HUES6 (cell line): ENCODE measurements around the gene UBN1.

ENCODE experiments used
- H3K27ac ChIP-seq: 2 replicates; pipeline ENCODE4 v1.7.0; 2013; ENCODE audit warnings: low read depth, mild to moderate bottlenecking, low read length, inconsistent platforms
- H3K27me3 ChIP-seq: 2 replicates; pipeline ENCODE4 v1.6.1; 2013; ENCODE audit warnings: low read length; ENCODE audit not compliant: control insufficient read depth, insufficient read depth
- H3K36me3 ChIP-seq: 2 replicates; pipeline ENCODE4 v1.6.1; 2013; ENCODE audit warnings: low read length; ENCODE audit not compliant: control insufficient read depth, insufficient read depth
- H3K4me1 ChIP-seq: 2 replicates; pipeline ENCODE4 v1.6.1; 2013; ENCODE audit warnings: low read length; ENCODE audit not compliant: control insufficient read depth, insufficient read depth
- H3K4me3 ChIP-seq: 2 replicates; pipeline ENCODE4 v1.5.1; 2013; ENCODE audit warnings: low read depth, low read length
- H3K9ac ChIP-seq: one replicate; pipeline ENCODE4 v1.6.1; 2013; ENCODE audit warnings: mild to moderate bottlenecking, low read length
- H3K9me3 ChIP-seq: 2 replicates; pipeline ENCODE4 v1.6.1; 2013; ENCODE audit warnings: low read depth, low read length; ENCODE audit not compliant: control insufficient read depth, insufficient read depth

Gene UBN1, protein sequence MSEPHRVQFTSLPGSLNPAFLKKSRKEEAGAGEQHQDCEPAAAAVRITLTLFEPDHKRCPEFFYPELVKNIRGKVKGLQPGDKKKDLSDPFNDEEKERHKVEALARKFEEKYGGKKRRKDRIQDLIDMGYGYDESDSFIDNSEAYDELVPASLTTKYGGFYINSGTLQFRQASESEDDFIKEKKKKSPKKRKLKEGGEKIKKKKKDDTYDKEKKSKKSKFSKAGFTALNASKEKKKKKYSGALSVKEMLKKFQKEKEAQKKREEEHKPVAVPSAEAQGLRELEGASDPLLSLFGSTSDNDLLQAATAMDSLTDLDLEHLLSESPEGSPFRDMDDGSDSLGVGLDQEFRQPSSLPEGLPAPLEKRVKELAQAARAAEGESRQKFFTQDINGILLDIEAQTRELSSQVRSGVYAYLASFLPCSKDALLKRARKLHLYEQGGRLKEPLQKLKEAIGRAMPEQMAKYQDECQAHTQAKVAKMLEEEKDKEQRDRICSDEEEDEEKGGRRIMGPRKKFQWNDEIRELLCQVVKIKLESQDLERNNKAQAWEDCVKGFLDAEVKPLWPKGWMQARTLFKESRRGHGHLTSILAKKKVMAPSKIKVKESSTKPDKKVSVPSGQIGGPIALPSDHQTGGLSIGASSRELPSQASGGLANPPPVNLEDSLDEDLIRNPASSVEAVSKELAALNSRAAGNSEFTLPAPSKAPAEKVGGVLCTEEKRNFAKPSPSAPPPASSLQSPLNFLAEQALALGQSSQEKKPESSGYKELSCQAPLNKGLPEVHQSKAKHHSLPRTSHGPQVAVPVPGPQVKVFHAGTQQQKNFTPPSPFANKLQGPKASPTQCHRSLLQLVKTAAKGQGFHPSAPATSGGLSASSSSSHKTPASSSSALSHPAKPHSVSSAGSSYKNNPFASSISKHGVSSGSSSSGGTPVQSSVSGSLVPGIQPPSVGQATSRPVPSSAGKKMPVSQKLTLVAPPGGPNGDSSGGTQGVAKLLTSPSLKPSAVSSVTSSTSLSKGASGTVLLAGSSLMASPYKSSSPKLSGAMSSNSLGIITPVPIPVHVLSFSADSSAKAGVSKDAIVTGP (N-terminal part only)

DNA sequence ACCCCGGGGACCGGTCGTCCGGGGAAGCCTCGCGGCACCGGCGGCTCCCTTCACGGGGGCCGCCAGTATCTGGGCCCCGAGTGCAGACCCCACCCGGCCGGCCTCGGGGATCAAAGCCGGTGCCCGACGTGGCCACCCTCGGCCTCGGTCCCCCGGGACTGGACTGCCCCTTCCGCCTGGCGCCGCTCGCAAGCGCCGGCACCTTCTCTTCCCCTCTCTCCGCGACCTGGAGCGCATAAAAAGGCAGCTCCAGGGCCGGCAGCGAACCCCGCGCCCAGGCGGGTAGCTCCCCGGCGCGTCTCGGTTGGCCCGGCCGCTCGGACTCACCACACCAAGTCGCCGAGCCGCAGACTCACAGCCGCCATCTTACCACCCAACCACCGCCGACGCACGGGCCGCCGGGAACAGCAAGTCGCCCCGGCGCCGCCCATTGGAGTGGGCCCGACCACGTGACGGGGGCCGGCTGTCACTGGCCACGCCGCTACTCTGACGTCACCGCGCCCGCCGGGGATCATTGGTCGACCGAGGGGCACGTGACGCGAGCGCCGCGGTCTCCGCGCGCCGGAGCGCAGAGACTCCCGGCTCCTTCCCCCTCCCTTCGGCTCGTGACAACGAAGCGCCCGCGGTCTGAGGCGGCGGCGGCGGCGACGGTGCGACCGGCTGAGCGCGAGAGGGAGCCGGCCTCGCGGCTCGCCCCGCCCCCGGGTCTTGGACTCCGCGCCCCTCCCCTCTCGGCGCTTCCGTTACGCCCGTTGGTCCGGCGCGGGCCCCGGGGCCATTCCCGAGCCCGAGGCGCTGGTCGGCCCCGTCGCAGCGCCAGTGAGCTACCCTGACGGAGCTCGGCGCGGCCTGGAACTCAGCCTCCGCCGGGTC, at the start of gene UBN1, which contains the start of gene GLYR1:
Gene UBN1 (plus strand): TSS at position 581 of the 873 bp plus-strand sequence. CDS start 5,437 bp downstream, outside the sequence.
Gene GLYR1 (minus strand): TSS at position 388 of the 873 bp plus-strand sequence. CDS start 23 bp downstream, at position 365.
- Histone ChIP-seq H3K9me3 (no peaks in the 10 kb centered on the region), H3K4me3 (peak within 1 kb of the TSS; percentile 72), H3K27ac (peak within 1 kb of the TSS; percentile 98), H3K4me1 (peaks cover 4% of the 10 kb centered on the region; the same call in 1 of the 2 replicates), H3K36me3 (peaks cover 31% of the 10 kb centered on the region), H3K27me3 (no peaks in the 10 kb centered on the region), H3K9ac (peak within 1 kb of the TSS; percentile 98)

GRCh38 chr16:4797805-4798252, 49.5 kb upstream of the UBN1 start:
- no peak overlapping the region for H3K9ac ChIP-seq
- peaks cover 30% of the 10 kb centered on the region for H3K36me3 ChIP-seq
- no peaks in the 10 kb centered on the region for H3K9me3 ChIP-seq
- no peaks in the 10 kb centered on the region for H3K27me3 ChIP-seq
- H3K27ac ChIP-seq = no peak overlapping the region
- H3K4me1 ChIP-seq = peaks cover 10% of the 10 kb centered on the region
- no peak overlapping the region for H3K4me3 ChIP-seq

- H3K36me3 ChIP-seq = peaks cover 30% of the 10 kb centered on the region
- H3K27me3 ChIP-seq = no peaks in the 10 kb centered on the region
- peaks cover 14% of the 10 kb centered on the region for H3K4me1 ChIP-seq
These were observed 48.8 kb upstream of the UBN1 start for GRCh38 chr16:4798456-4798855.

GRCh38 chr16:4799171-4799855, 48.0 kb upstream of the UBN1 start:
- no peak overlapping the region for H3K27ac ChIP-seq
- no peaks in the 10 kb centered on the region for H3K9me3 ChIP-seq
- H3K9ac ChIP-seq = no peak overlapping the region
- peaks cover 23% of the 10 kb centered on the region for H3K4me1 ChIP-seq
- H3K27me3 ChIP-seq = no peaks in the 10 kb centered on the region
- no peak overlapping the region for H3K4me3 ChIP-seq
- H3K36me3 ChIP-seq = peaks cover 34% of the 10 kb centered on the region

More at GRCh38 chr16:4798456-4798855, 48.8 kb upstream of the UBN1 start:
- Histone ChIP-seq H3K27ac (no peak overlapping the region), H3K9me3 (no peaks in the 10 kb centered on the region), H3K4me3 (no peak overlapping the region), H3K9ac (no peak overlapping the region)

DNA sequence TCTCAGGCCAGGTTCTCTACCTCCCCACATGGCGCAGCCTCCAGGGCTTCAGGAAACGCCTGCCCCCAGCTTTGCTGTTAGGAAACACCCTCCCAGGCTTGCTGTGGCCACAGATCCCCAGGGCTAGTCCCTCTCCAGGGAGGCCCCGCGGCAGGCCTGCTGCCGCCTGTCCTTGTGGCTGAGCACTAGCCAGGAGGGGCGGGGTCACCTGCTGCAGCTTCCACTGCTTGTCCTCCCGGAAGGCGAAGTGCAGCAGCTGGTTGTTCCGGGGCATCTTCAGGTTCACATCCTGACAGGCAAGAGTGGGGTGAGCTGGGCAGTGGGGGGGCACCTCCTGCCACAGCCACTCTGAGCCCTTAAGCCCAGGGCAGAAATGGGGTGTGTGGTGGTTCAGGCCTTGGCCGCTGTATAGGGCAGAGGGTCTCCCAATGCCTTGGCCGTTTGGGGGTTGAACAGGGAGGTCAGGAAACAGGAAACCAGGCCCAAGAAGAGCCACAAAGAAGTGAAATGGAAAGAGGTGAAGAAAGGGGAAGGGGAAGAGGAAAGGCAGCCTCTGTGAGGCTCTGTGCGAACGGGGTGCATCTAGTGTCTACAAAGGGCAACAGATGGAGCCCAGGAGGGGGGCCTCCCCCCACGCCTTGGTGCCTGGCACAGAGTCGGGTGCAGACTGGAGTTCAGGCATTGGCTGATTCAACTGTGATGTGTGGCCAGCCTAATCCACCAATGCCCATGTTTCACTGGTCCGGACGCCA, 46.8 kb upstream of the UBN1 start:
- Histone ChIP-seq H3K27ac (no peak overlapping the region), H3K27me3 (no peaks in the 10 kb centered on the region), H3K36me3 (peaks cover 46% of the 10 kb centered on the region), H3K4me3 (no peak overlapping the region), H3K9me3 (no peaks in the 10 kb centered on the region), H3K9ac (no peak overlapping the region), H3K4me1 (peaks cover 29% of the 10 kb centered on the region)

DNA sequence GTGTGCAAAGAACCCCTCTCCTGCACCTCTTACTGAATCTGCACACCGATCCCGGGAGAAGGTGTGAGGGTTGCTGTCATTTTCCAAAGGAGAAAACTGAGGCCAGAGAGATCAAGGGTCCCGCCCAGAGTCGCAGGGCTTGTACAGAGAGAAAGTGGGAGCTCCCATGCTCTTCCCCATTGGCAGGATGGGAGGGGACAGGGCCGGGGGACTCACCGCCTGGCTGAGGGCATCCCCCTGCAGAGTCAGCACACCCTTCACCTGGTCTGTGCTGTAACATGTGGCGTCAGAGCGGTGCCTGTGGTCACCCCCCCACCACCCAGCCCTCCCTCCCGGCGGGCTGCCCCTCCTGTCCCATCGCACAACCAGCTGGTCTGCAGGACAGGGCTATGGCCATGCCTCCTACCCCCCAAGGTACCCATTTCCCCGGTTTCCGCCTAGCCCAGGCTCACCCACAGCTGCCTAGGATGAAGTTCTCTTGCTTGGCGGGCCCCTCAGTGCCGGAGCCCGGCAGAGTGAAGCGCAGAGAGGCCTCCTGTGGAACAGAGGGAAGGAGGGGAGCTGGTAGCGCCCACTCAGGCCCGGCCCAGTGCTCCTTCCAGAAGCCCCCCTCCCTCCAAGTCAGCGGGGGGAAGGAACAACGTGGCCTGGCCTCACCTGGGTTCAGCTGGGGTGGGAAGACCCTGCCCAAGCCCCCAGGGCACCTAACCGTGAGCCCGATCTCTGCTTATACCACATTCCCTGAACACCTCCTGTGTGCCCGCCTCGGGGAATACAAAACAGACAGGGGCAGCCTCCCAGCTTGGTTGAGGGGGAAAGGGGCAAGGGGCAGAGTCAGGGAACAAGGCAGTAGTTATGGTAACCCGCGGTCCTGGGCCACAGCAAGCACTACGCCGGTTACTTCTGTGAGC, 46.0 kb upstream of the UBN1 start:
- no peak overlapping the region for H3K27ac ChIP-seq
- H3K9ac ChIP-seq = peak overlapping the region; percentile 83
- peaks cover 29% of the 10 kb centered on the region for H3K4me1 ChIP-seq
- no peaks in the 10 kb centered on the region for H3K27me3 ChIP-seq
- H3K9me3 ChIP-seq = no peaks in the 10 kb centered on the region
- H3K4me3 ChIP-seq = peak overlapping the region; percentile 62
- peaks cover 50% of the 10 kb centered on the region for H3K36me3 ChIP-seq

DNA sequence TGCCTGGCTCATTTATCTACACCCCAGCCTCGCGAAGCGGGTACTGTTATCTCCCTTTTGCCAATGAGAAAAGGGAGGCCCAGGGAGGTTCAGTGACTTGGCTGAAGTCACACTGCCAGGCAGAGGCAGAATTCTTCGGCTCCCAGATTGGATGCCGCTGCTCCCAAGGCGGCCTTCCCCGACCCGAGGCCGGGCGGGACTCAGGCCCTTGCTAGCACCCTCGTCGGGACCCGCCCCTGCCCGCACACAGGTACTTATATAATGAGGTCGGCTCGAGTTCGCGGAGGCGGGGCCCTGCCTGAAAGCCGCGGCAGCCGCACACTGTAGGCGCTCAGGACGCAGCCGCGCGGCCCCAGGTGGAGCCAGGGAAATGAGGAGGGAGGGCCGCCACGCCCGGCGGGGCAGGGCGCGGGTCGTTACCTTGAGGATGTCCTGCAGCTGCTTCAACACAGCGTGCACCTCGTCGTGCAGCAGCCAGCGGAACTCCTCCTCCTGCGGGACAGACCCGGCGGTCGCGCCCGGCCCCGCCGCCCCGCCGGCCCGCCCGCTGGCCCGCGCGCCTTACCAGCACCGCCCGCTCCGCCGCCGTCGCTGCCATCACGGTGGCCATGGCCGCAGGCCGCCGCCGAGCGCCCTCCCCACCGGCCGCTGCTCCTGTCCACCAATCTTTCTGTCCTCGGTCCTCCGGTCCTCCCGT, 45.2 kb upstream of the UBN1 start, which contains the start of gene ROGDI:
Gene ROGDI (minus strand): TSS at position 672 of the 697 bp plus-strand sequence. CDS start 62 bp downstream, at position 610.
- Histone ChIP-seq H3K9me3 (no peaks in the 10 kb centered on the region), H3K27ac (peak within 1 kb of the TSS; percentile 91), H3K36me3 (peaks cover 53% of the 10 kb centered on the region)

DNA sequence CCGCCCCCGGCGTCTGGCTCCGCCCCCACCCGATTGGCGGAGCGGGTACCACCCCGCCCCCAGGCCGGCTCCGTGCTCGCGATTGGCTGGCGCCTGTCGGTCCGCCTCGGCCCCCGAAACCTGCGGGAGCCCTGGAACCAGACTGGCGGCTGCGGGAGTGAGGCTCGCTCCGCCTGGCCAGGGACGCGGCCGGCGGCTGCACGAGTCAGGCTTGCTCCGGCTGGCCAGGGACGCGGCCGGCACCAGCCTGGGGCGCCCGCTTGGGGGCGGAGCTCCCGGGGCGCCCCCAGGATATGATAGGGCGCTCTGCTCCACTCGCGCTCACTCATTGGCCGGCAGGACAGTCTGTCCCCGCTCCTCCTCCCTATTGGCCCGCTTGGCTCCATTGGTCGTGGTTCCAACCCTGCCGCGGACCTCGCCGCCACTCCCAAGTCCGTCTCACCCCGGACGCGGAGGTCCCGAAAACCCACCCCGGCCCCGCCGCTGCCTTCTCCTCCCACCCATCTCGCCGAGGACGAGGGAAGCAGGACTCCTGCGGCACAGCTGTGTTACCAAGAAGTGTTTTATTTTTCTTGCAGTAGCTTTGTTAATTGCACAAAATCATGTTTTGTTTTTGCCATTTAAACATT, 44.5 kb upstream of the UBN1 start:
- peak overlapping the region; percentile 91 for H3K27ac ChIP-seq
- no peaks in the 10 kb centered on the region for H3K27me3 ChIP-seq
- H3K9ac ChIP-seq = peak overlapping the region; percentile 83
- peak overlapping the region; percentile 62 for H3K4me3 ChIP-seq
- peaks cover 53% of the 10 kb centered on the region for H3K36me3 ChIP-seq
- H3K9me3 ChIP-seq = no peaks in the 10 kb centered on the region
- peaks cover 29% of the 10 kb centered on the region for H3K4me1 ChIP-seq

More for the DNA sequence above, 45.2 kb upstream of the UBN1 start, which contains the start of gene ROGDI:
- Histone ChIP-seq H3K27me3 (no peaks in the 10 kb centered on the region), H3K9ac (peak within 1 kb of the TSS; percentile 83), H3K4me1 (peaks cover 29% of the 10 kb centered on the region), H3K4me3 (peak within 1 kb of the TSS; percentile 62)
